HG02759 (cell line): ENCODE data around the gene TFCP2.

Experiments used
- ATAC-seq: cut with Tn5 transposase; IDR thresholded peaks from one replicate; pipeline ENCODE4 v1.9.1; 2021; ENCODE audit warnings: mild to moderate bottlenecking, moderate library complexity; ENCODE audit not compliant: unreplicated experiment

Gene TFCP2

GRCh38 chr12:51197736-51198567 lies 25.0 kb upstream of the TFCP2 start:
- ATAC-seq, result no peak

- ATAC-seq, result no peak
Observed at GRCh38 chr12:51196547-51196946, 23.6 kb upstream of the TFCP2 start.

- ATAC-seq, result no peak
Observed at GRCh38 chr12:51195841-51196240, 22.9 kb upstream of the TFCP2 start.

GRCh38 chr12:51192284-51192671 lies 19.3 kb upstream of the TFCP2 start:
- no peak for ATAC-seq

GRCh38 chr12:51191516-51192283 lies 18.8 kb upstream of the TFCP2 start:
- ATAC-seq, result no peak

- no peak for ATAC-seq
Observed at GRCh38 chr12:51190820-51191219, 17.9 kb upstream of the TFCP2 start.

GRCh38 chr12:51189790-51190355 lies 16.9 kb upstream of the TFCP2 start:
- no peak for ATAC-seq

- ATAC-seq, result peak; percentile 72
Observed at GRCh38 chr12:51188359-51189051, 15.6 kb upstream of the TFCP2 start.

GRCh38 chr12:51187370-51187987 lies 14.5 kb upstream of the TFCP2 start:
- ATAC-seq, result no peak

- ATAC-seq, result no peak
Observed at GRCh38 chr12:51186465-51187085, 13.6 kb upstream of the TFCP2 start.

- ATAC-seq, result no peak
Observed at GRCh38 chr12:51185171-51185717, 12.3 kb upstream of the TFCP2 start.

GRCh38 chr12:51183816-51184215 lies 10.9 kb upstream of the TFCP2 start:
- no peak for ATAC-seq

GRCh38 chr12:51183349-51183748 lies 10.4 kb upstream of the TFCP2 start:
- ATAC-seq, result no peak

GRCh38 chr12:51181558-51181957 lies 8.6 kb upstream of the TFCP2 start:
- ATAC-seq, result no peak

- ATAC-seq, result no peak
Observed at GRCh38 chr12:51177897-51178296, 5.0 kb upstream of the TFCP2 start.

- ATAC-seq, result no peak
Observed at GRCh38 chr12:51174501-51174900, 1.6 kb upstream of the TFCP2 start.

- ATAC-seq, result no peak
Observed at GRCh38 chr12:51171884-51172514, 936 bp downstream of the TFCP2 start.

- no peak for ATAC-seq
Observed at GRCh38 chr12:51163795-51164194, 9.1 kb downstream of the TFCP2 start.

GRCh38 chr12:51162217-51162616 lies 10.7 kb downstream of the TFCP2 start:
- no peak for ATAC-seq
